IMR-90 (cell line): Measurements from ENCODE around the gene BCL2L1. TPM values are rescaled to one million over a fixed set of nuclear protein-coding genes. Genes with fewer than 3 reads are reported as not detected.

Experiments used
- ATAC-seq: fragments of 200-7000 bp; cut with Tn5 transposase; 2 replicates; pipeline ENCODE4 v1.9.1; 2020; ENCODE audit warnings: low read depth, mild to moderate bottlenecking, moderate library complexity
- BruUV-seq: library from RNA; stranded (reverse); fragments of 400-500 nt; replicated peaks from 2 replicates; lab custom pipeline; 2021; lab: Mats Ljungman, UMichigan
- CTCF ChIA-PET: fragments of 300-600 bp; formaldehyde crosslinking; extraction: SDS; loops from one replicate; lab custom pipeline; 2021; ENCODE audit warnings: antibody characterized with exemption; lab: Yijun Ruan, JAX
- POLR2A ChIA-PET: fragments of 300-600 bp; sonication (Branson Sonifier 250); formaldehyde crosslinking; loops from one replicate; lab custom pipeline; 2022; ENCODE audit warnings: antibody characterized with exemption; ENCODE audit not compliant: unreplicated experiment; lab: Charles Lee
- DNase-seq: peaks from one replicate; pipeline ENCODE4 v3.0.0; 2013
- H2AFZ ChIP-seq: replicated peaks from 2 replicates; pipeline ENCODE3; 2013; ENCODE audit warnings: low read length, mild to moderate bottlenecking; ENCODE audit not compliant: poor library complexity
- H2AK5ac ChIP-seq: 2 replicates; pipeline ENCODE4 v1.6.1; 2013; ENCODE audit warnings: low read depth, low read length, inconsistent platforms
- H2AK9ac ChIP-seq: replicated peaks from 2 replicates; pipeline ENCODE3; 2013; ENCODE audit warnings: mild to moderate bottlenecking, low read depth, low read length, moderate library complexity; ENCODE audit not compliant: poor library complexity
- H2BK120ac ChIP-seq: 2 replicates; pipeline ENCODE4 v1.6.1; 2013; ENCODE audit warnings: low read depth, low read length, inconsistent platforms
- H2BK15ac ChIP-seq: 3 replicates; pipeline ENCODE4 v1.6.1; 2013; ENCODE audit warnings: low read depth, low read length, inconsistent platforms
- H2BK20ac ChIP-seq: 2 replicates; pipeline ENCODE4 v1.6.1; 2013; ENCODE audit warnings: low read depth, mild to moderate bottlenecking, inconsistent platforms, low read length, moderate library complexity
- H2BK5ac ChIP-seq: 2 replicates; pipeline ENCODE4 v1.6.1; 2013; ENCODE audit warnings: mild to moderate bottlenecking, low read depth, low read length, inconsistent platforms; ENCODE audit not compliant: poor library complexity, severe bottlenecking
- H3K14ac ChIP-seq: replicated peaks from 2 replicates; pipeline ENCODE4 v1.6.1; 2013; ENCODE audit warnings: low read depth, low read length, inconsistent platforms
- H3K18ac ChIP-seq: 2 replicates; pipeline ENCODE4 v1.6.1; 2013; ENCODE audit warnings: low read depth, low read length, control low read depth
- H3K23ac ChIP-seq: 2 replicates; pipeline ENCODE4 v1.6.1; 2013; ENCODE audit warnings: low read depth, low read length, inconsistent platforms
- H3K27ac ChIP-seq: 2 replicates; pipeline ENCODE4 v1.5.1; 2013; ENCODE audit warnings: mild to moderate bottlenecking, control low read depth, low read length; ENCODE audit not compliant: insufficient read depth
- H3K27me3 ChIP-seq: 2 replicates; pipeline ENCODE4 v1.6.1; 2013; ENCODE audit warnings: low read length; ENCODE audit not compliant: control insufficient read depth, insufficient read depth
- H3K36me3 ChIP-seq: 2 replicates; pipeline ENCODE4 v1.6.1; 2013; ENCODE audit warnings: low read length, mixed read lengths; ENCODE audit not compliant: control insufficient read depth, insufficient read depth
- H3K4ac ChIP-seq: 2 replicates; pipeline ENCODE4 v1.6.1; 2013; ENCODE audit warnings: low read depth, low read length, inconsistent platforms
- H3K4me1 ChIP-seq: 2 replicates; pipeline ENCODE4 v1.6.1; 2013; ENCODE audit warnings: low read length, mixed read lengths; ENCODE audit not compliant: control insufficient read depth, insufficient read depth
- H3K4me2 ChIP-seq: 2 replicates; pipeline ENCODE4 v1.6.1; 2013; ENCODE audit warnings: low read depth, mild to moderate bottlenecking, control low read depth, low read length, moderate library complexity
- H3K4me3 ChIP-seq: 2 replicates; pipeline ENCODE4 v1.5.1; 2013; ENCODE audit warnings: low read depth, mild to moderate bottlenecking, control low read depth, low read length, moderate library complexity; ENCODE audit not compliant: insufficient read depth
- H3K56ac ChIP-seq: 2 replicates; pipeline ENCODE4 v1.6.1; 2013; ENCODE audit warnings: low read length, inconsistent platforms; ENCODE audit not compliant: insufficient read depth; ENCODE audit errors: extremely low read depth
- H3K79me1 ChIP-seq, 2 experiments: 2 replicates each; pipeline ENCODE4 v1.6.1; 2013; ENCODE audit warnings: low read length in 2 of 2, inconsistent platforms in 1 of 2, low read depth in 1 of 2
- H3K9ac ChIP-seq: 2 replicates; pipeline ENCODE4 v1.6.1; 2013; ENCODE audit warnings: low read depth, low read length, control low read depth
- H3K9me1 ChIP-seq: 2 replicates; pipeline ENCODE4 v1.6.1; 2013; ENCODE audit warnings: low read length, inconsistent platforms; ENCODE audit not compliant: insufficient read depth
- H3K9me3 ChIP-seq: 2 replicates; pipeline ENCODE4 v1.6.1; 2013; ENCODE audit warnings: low read length; ENCODE audit not compliant: control insufficient read depth, insufficient read depth
- H4K20me1 ChIP-seq: 2 replicates; pipeline ENCODE4 v1.6.1; 2013; ENCODE audit warnings: low read length, inconsistent platforms; ENCODE audit not compliant: insufficient read depth
- H4K5ac ChIP-seq: 2 replicates; pipeline ENCODE4 v1.6.1; 2013; ENCODE audit warnings: mild to moderate bottlenecking, low read depth, low read length, control low read depth
- H4K8ac ChIP-seq, 2 experiments: 2 replicates each; pipeline ENCODE4 v1.6.1; 2013; ENCODE audit warnings: low read depth in 2 of 2, low read length in 2 of 2, control low read depth in 1 of 2, inconsistent platforms in 1 of 2
- H4K91ac ChIP-seq: 2 replicates; pipeline ENCODE4 v1.6.1; 2013; ENCODE audit warnings: low read depth, low read length, inconsistent platforms; ENCODE audit not compliant: insufficient read depth
- BHLHE40 ChIP-seq: fragments of 150-350 bp; IDR thresholded peaks from 2 replicates; pipeline ENCODE4 v1.6.1; 2016; ENCODE audit warnings: mild to moderate bottlenecking, low read depth, low read length
- CEBPB ChIP-seq: IDR thresholded peaks from 2 replicates; pipeline ENCODE4 v1.6.1; 2012; ENCODE audit warnings: low read depth, low read length, improper control_type of control experiment
- CHD1 ChIP-seq: IDR thresholded peaks from 2 replicates; pipeline ENCODE4 v1.6.1; 2012; ENCODE audit warnings: low read depth, low read length, improper control_type of control experiment
- CTCF ChIP-seq: conservative IDR thresholded peaks from 2 replicates; pipeline ENCODE4 v1.5.1; 2012; ENCODE audit warnings: mild to moderate bottlenecking, low read depth, low read length, improper control_type of control experiment
- ELK1 ChIP-seq: fragments of 150-350 bp; IDR thresholded peaks from 2 replicates; pipeline ENCODE4 v1.6.1; 2016; ENCODE audit warnings: low read depth, mild to moderate bottlenecking, low read length, moderate library complexity, borderline replicate concordance
- FOS ChIP-seq: fragments of 150-350 bp; IDR thresholded peaks from 2 replicates; pipeline ENCODE4 v1.6.1; 2016; ENCODE audit warnings: low read depth, low read length
- MAFK ChIP-seq: IDR thresholded peaks from 2 replicates; pipeline ENCODE4 v1.6.1; 2012; ENCODE audit warnings: low read depth, low read length, improper control_type of control experiment
- MAZ ChIP-seq: IDR thresholded peaks from 2 replicates; pipeline ENCODE4 v1.6.1; 2012; ENCODE audit warnings: low read depth, mild to moderate bottlenecking, low read length, improper control_type of control experiment, moderate library complexity, borderline replicate concordance
- MXI1 ChIP-seq: IDR thresholded peaks from 2 replicates; pipeline ENCODE4 v1.6.1; 2012; ENCODE audit warnings: low read depth, mild to moderate bottlenecking, low read length, moderate library complexity, borderline replicate concordance
- NFE2L2 ChIP-seq: fragments of 150-350 bp; IDR thresholded peaks from 2 replicates; pipeline ENCODE4 v1.6.1; 2016; ENCODE audit warnings: low read depth, mild to moderate bottlenecking, low read length
- POLR2A ChIP-seq: IDR thresholded peaks from 2 replicates; pipeline ENCODE4 v1.6.1; 2012; ENCODE audit warnings: mild to moderate bottlenecking, low read depth, low read length
- RAD21 ChIP-seq: IDR thresholded peaks from 2 replicates; pipeline ENCODE4 v1.6.1; 2012; ENCODE audit warnings: low read length, improper control_type of control experiment
- RCOR1 ChIP-seq: IDR thresholded peaks from 2 replicates; pipeline ENCODE4 v1.6.1; 2012; ENCODE audit warnings: mild to moderate bottlenecking, low read length, improper control_type of control experiment; ENCODE audit not compliant: insufficient replicate concordance
- RFX5 ChIP-seq: IDR thresholded peaks from 2 replicates; pipeline ENCODE4 v1.8.0; 2012; ENCODE audit warnings: low read depth, mild to moderate bottlenecking, low read length, moderate library complexity
- SMC3 ChIP-seq: fragments of 150-350 bp; IDR thresholded peaks from 2 replicates; pipeline ENCODE4 v1.6.1; 2016; ENCODE audit warnings: low read depth, mild to moderate bottlenecking, antibody characterized with exemption, low read length, moderate library complexity
- USF2 ChIP-seq: fragments of 150-350 bp; IDR thresholded peaks from 2 replicates; pipeline ENCODE4 v1.6.1; 2017; ENCODE audit warnings: mild to moderate bottlenecking, antibody characterized with exemption, low read length, low read depth
- WGBS, 2 experiments: methylation state at CpG; one replicate each; pipeline versions ENCODE4 v1.1.5 to v1.1.7; 2013; ENCODE audit warnings: missing lambda C conversion rate in 2 of 2; ENCODE audit not compliant: insufficient read length in 1 of 2; ENCODE audit errors: extremely low coverage in 2 of 2; 5-methylcytosine and 5-hydroxymethylcytosine counted together
- dilution Hi-C: fragments of 300-500 bp; cut with HindIII; formaldehyde crosslinking; loops from one replicate; pipeline ENCODE4 v1.14.3; 2018; ENCODE audit warnings: low sequenced_read_pairs; ENCODE audit not compliant: unreplicated experiment
- in situ Hi-C: fragments of 300-500 bp; cut with MboI; formaldehyde crosslinking; loops from 3 replicates; pipeline ENCODE4 v1.14.3; 2019; ENCODE audit warnings: low sequenced_read_pairs, inconsistent platforms, mixed read lengths
- intact Hi-C: fragments of 100-400 bp; cut with micrococcal nuclease; formaldehyde crosslinking; loops from 2 replicates; pipeline ENCODE4 v1.10.0; 2022
- polyA plus RNA-seq, 3 experiments: library from polyadenylated mRNA; depleted of rRNA; stranded (reverse); fragments of >200 nt; gene quantifications; 2 replicates each; pipeline ENCODE4 v1.2.3, GENCODE V29; 2012; ENCODE audit warnings: low replicate concordance in 1 of 3
- total RNA-seq: library from RNA; depleted of rRNA; stranded (reverse); fragments of >200 nt; gene quantifications from 2 replicates; pipeline ENCODE4 v1.2.3, GENCODE V29; 2012

BCL2L1 gene
- total and polyA plus RNA-seq, 2 of the 4 experiments (the other 2 are of a cell fraction) = 40.2 to 41.9 TPM

DNA sequence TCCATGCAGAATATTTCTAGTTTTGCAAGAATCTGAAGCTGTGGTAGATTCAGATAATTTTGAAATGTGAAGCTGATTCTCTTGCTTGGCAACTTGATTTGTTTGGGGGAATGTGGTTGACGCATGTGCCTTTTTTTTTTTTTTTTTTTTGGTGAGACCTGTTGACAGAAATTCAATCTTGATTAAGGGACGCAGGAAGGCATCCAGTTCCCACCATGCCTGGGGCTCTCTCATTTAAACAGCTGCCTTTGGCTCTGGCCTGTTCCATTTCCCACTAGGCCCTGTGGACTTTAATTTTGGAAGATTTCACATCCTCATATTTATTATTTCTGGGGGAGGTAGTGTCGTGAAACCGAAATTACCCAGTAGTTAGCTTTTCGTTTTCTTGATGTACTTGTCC is 25.0 kb upstream of the BCL2L1 start:
- peak overlapping the region; percentile 40; the same call in 1 of the 2 replicates for H3K27ac ChIP-seq
- peak overlapping the region in 1 of 2 experiments; percentile 57; a peak in 2 of 4 replicates for H4K8ac ChIP-seq
- CTCF ChIA-PET = interaction anchor here (1.0 to 1.1 kb wide), 2 partner anchors 9 to 23 kb away, joined by 3 to 4 read pairs; no protein-coding TSS in a partner anchor
- peaks cover 0 to 38% of the 10 kb centered on the region in 2 experiments; a peak in 2 of 4 replicates for H3K79me1 ChIP-seq
- H2AFZ ChIP-seq = no peak overlapping the region
- H3K56ac ChIP-seq = no peak overlapping the region
- H3K23ac ChIP-seq = no peak overlapping the region; the same call in 1 of the 2 replicates
- no peak overlapping the region for H3K18ac ChIP-seq
- intact Hi-C loops (loop anchor here (2.0 to 5.0 kb wide), 2 partner anchors 13 to 45 kb away; no protein-coding TSS in a partner anchor), dilution Hi-C loops (no loop called here), in situ Hi-C loops (no loop called here)
- BruUV-seq = no TSS peak
- H4K91ac ChIP-seq = no peak overlapping the region
- no peaks in the 10 kb centered on the region for H3K27me3 ChIP-seq
- H2AK5ac ChIP-seq = no peak overlapping the region
- no peak overlapping the region for H3K9ac ChIP-seq
- POLR2A ChIA-PET = interaction anchor here (0.6 kb wide), 1 partner anchor 47 kb away, joined by 4 read pairs; no protein-coding TSS in a partner anchor
- TF ChIP-seq POLR2A (no peak), SMC3 (no peak), MAFK (no peak), RCOR1 (no peak), ELK1 (no peak), CTCF (no peak), CHD1 (no peak), MAZ (no peak), BHLHE40 (no peak), FOS (no peak), CEBPB (no peak), RFX5 (no peak), MXI1 (no peak), NFE2L2 (no peak), RAD21 (no peak), USF2 (no peak)
- no peak overlapping the region for H3K4me3 ChIP-seq
- H2AK9ac ChIP-seq = no peak overlapping the region
- H3K9me3 ChIP-seq = no peaks in the 10 kb centered on the region
- H2BK120ac ChIP-seq = no peak overlapping the region
- 0 out of 2 replicates have a peak, but pooled peaks cover 3% of the 10 kb centered on the region for H4K20me1 ChIP-seq
- peak overlapping the region; percentile 25; the same call in 1 of the 2 replicates for H3K4me2 ChIP-seq
- H3K9me1 ChIP-seq = peaks cover 5% of the 10 kb centered on the region; the same call in 1 of the 2 replicates
- peaks cover 8% of the 10 kb centered on the region for H3K4me1 ChIP-seq
- peak overlapping the region; percentile 39; the same call in 1 of the 2 replicates for H4K5ac ChIP-seq
- DNase-seq (peak; percentile 53), ATAC-seq (no peak)
- no peak overlapping the region for H2BK15ac ChIP-seq
- peak overlapping the region; percentile 46 for H2BK5ac ChIP-seq
- no peak overlapping the region for H3K14ac ChIP-seq
- WGBS, 2 experiments = no CpG with 5 or more reads among the region's 5 CpGs
- no peak overlapping the region for H3K4ac ChIP-seq
- no peak overlapping the region for H2BK20ac ChIP-seq
- H3K36me3 ChIP-seq = no peaks in the 10 kb centered on the region; the same call in 1 of the 2 replicates
